IPS DF 4.7 (cell line): ENCODE measurements around the gene TIGD3.

ENCODE experiments used
- DNase-seq: peaks from one replicate; pipeline ENCODE4 v3.0.0-alpha.2; 2013; ENCODE audit warnings: low spot score; ENCODE audit errors: extremely low read depth

The TIGD3 gene

GRCh38 chr11:65389294-65389980 lies 34.9 kb downstream of the TIGD3 start:
- no peak for DNase-seq

GRCh38 chr11:65390099-65390941 lies 35.8 kb downstream of the TIGD3 start:
- DNase-seq, result no peak

- DNase-seq, result no peak
These were observed 36.4 kb downstream of the TIGD3 start for GRCh38 chr11:65390996-65391395.

- DNase-seq, result no peak
These were observed 37.8 kb downstream of the TIGD3 start for GRCh38 chr11:65392186-65392829.

GRCh38 chr11:65392899-65393298 lies 38.3 kb downstream of the TIGD3 start:
- DNase-seq, result no peak

GRCh38 chr11:65393513-65394079 lies 39.0 kb downstream of the TIGD3 start:
- DNase-seq, result no peak

GRCh38 chr11:65394125-65394536 lies 39.6 kb downstream of the TIGD3 start:
- DNase-seq, result no peak

- DNase-seq, result no peak
These were observed 41.5 kb downstream of the TIGD3 start for GRCh38 chr11:65395961-65396530.

GRCh38 chr11:65396769-65397745 lies 42.5 kb downstream of the TIGD3 start:
- DNase-seq, result no peak

GRCh38 chr11:65398362-65398910 lies 43.9 kb downstream of the TIGD3 start:
- DNase-seq, result no peak

GRCh38 chr11:65399249-65399648 lies 44.7 kb downstream of the TIGD3 start:
- DNase-seq, result no peak

GRCh38 chr11:65399845-65400244 lies 45.3 kb downstream of the TIGD3 start:
- no peak for DNase-seq

- no peak for DNase-seq
These were observed 45.9 kb downstream of the TIGD3 start for GRCh38 chr11:65400307-65401072.

- no peak for DNase-seq
These were observed 46.7 kb downstream of the TIGD3 start for GRCh38 chr11:65401073-65401802.

- DNase-seq, result no peak
These were observed 47.3 kb downstream of the TIGD3 start for GRCh38 chr11:65401803-65402248.

GRCh38 chr11:65402790-65403189 lies 48.2 kb downstream of the TIGD3 start:
- DNase-seq, result no peak

GRCh38 chr11:65403607-65404121 lies 49.1 kb downstream of the TIGD3 start:
- DNase-seq, result no peak

- DNase-seq, result no peak
These were observed 49.7 kb downstream of the TIGD3 start for GRCh38 chr11:65404210-65404609.
